H1 (cell line): ENCODE measurements around the gene COL6A2. TPM values are rescaled to one million over a fixed set of nuclear protein-coding genes. Genes with fewer than 3 reads are reported as not detected.

Experiments
- CTCF ChIA-PET: fragments of 300-600 bp; sonication (Branson Sonifier 250); formaldehyde crosslinking; loops from one replicate; lab custom pipeline; 2021; ENCODE audit not compliant: partially characterized antibody; lab: Charles Lee
- POLR2A ChIA-PET: fragments of 300-600 bp; sonication (Branson Sonifier 250); formaldehyde crosslinking; loops from one replicate; lab custom pipeline; 2021; ENCODE audit warnings: inconsistent platforms; ENCODE audit not compliant: partially characterized antibody; lab: Charles Lee
- DNase-seq, 2 experiments: peaks; one replicate each; pipeline versions ENCODE4 v3.0.0 to v3.0.0-alpha.2; 2010 to 2022; ENCODE audit warnings: low spot score in 2 of 2, low read depth in 1 of 2, mixed read lengths in 1 of 2
- FAIRE-seq: peaks from 2 replicates; lab custom pipeline; 2011; peaks lifted over from hg19 to GRCh38; lab: Jason Lieb, UNC
- H2AFZ ChIP-seq: 2 replicates; pipeline ENCODE4 v1.8.1; 2012; ENCODE audit warnings: low read length, inconsistent platforms
- H2AK5ac ChIP-seq: 2 replicates; pipeline ENCODE4 v1.6.1; 2013; ENCODE audit warnings: low read depth, low read length
- H2BK120ac ChIP-seq: replicated peaks from 2 replicates; pipeline ENCODE3; 2013; ENCODE audit warnings: low read depth, low read length, inconsistent platforms
- H2BK12ac ChIP-seq: 2 replicates; pipeline ENCODE4 v1.6.1; 2013; ENCODE audit warnings: low read depth, low read length
- H2BK15ac ChIP-seq: 2 replicates; pipeline ENCODE4 v1.6.1; 2013; ENCODE audit warnings: low read length
- H2BK20ac ChIP-seq: 2 replicates; pipeline ENCODE4 v1.6.1; 2013; ENCODE audit warnings: low read length
- H2BK5ac ChIP-seq: 2 replicates; pipeline ENCODE4 v1.6.1; 2013; ENCODE audit warnings: low read depth, low read length
- H3K14ac ChIP-seq: 2 replicates; pipeline ENCODE4 v1.6.1; 2013; ENCODE audit warnings: inconsistent platforms; ENCODE audit not compliant: insufficient read length
- H3K18ac ChIP-seq: 2 replicates; pipeline ENCODE4 v1.6.1; 2013; ENCODE audit warnings: low read length; ENCODE audit errors: extremely low read depth
- H3K23ac ChIP-seq: 2 replicates; pipeline ENCODE4 v1.6.1; 2013; ENCODE audit warnings: inconsistent platforms; ENCODE audit not compliant: insufficient read length
- H3K23me2 ChIP-seq: 2 replicates; pipeline ENCODE4 v1.6.1; 2013; ENCODE audit warnings: low read depth, low read length
- H3K27ac ChIP-seq: 2 replicates; pipeline ENCODE4 v1.6.1; 2011; ENCODE audit warnings: low read depth, low read length, inconsistent platforms
- H3K27me3 ChIP-seq, 4 experiments: replicated peaks in 1 of 4; 1 replicate in 1 of 4; 2 replicates in 3 of 4; pipeline versions ENCODE4 v1.6.1 to v1.8.1; 2011 to 2013; ENCODE audit warnings: low read length in 3 of 4, mild to moderate bottlenecking in 3 of 4, inconsistent platforms in 2 of 4, mixed read lengths in 2 of 4, moderate library complexity in 1 of 4; ENCODE audit not compliant: control insufficient read depth in 3 of 4, insufficient read depth in 3 of 4; ENCODE audit errors: extremely low read depth in 1 of 4
- H3K36me3 ChIP-seq, 4 experiments: 2 replicates each; pipeline versions ENCODE4 v1.6.1 to v1.8.1; 2011 to 2013; ENCODE audit warnings: mild to moderate bottlenecking in 4 of 4, low read length in 3 of 4, moderate library complexity in 2 of 4, control low read depth in 1 of 4, inconsistent platforms in 1 of 4; ENCODE audit not compliant: insufficient read depth in 4 of 4, control insufficient read depth in 2 of 4
- H3K4ac ChIP-seq: replicated peaks from 2 replicates; pipeline ENCODE3; 2013; ENCODE audit warnings: low read length, low read depth, mixed read lengths, inconsistent platforms; ENCODE audit not compliant: insufficient read length
- H3K4me1 ChIP-seq, 4 experiments: replicated peaks in 1 of 4; 1 replicate in 1 of 4; 2 replicates in 3 of 4; pipeline versions ENCODE4 v1.6.1 to v1.8.1; 2011 to 2013; ENCODE audit warnings: low read length in 3 of 4, inconsistent platforms in 2 of 4, mixed read lengths in 1 of 4; ENCODE audit not compliant: insufficient read depth in 4 of 4, control insufficient read depth in 3 of 4
- H3K4me2 ChIP-seq, 2 experiments: 2 replicates each; pipeline versions ENCODE4 v1.6.1 to v1.8.1; 2011 to 2013; ENCODE audit warnings: low read depth in 2 of 2, low read length in 2 of 2, control low read depth in 1 of 2, inconsistent platforms in 1 of 2, mild to moderate bottlenecking in 1 of 2; ENCODE audit not compliant: insufficient read depth in 1 of 2
- H3K4me3 ChIP-seq, 4 experiments: fragments of 200-600, 300-600 bp in 1 of 4; sonication (generic), shearing (Covaris generic), sonication (Bioruptor Twin) in 1 of 4; 2 replicates each; pipeline versions ENCODE4 v1.5.1 to v1.8.1; 2011 to 2016; ENCODE audit warnings: low read length in 4 of 4, low read depth in 3 of 4, control low read depth in 2 of 4, inconsistent platforms in 2 of 4, mild to moderate bottlenecking in 2 of 4, mixed read lengths in 1 of 4, moderate library complexity in 1 of 4; ENCODE audit not compliant: insufficient read depth in 2 of 4; ENCODE audit errors: extremely low read depth in 1 of 4
- H3K56ac ChIP-seq: replicated peaks from 2 replicates; pipeline ENCODE3; 2013; ENCODE audit warnings: low read depth, mild to moderate bottlenecking, mixed read lengths, low read length, inconsistent platforms; ENCODE audit not compliant: insufficient read length
- H3K79me1 ChIP-seq: 2 replicates; pipeline ENCODE4 v1.6.1; 2013; ENCODE audit warnings: low read depth, low read length, control low read depth
- H3K79me2 ChIP-seq, 2 experiments: 2 replicates each; pipeline versions ENCODE4 v1.6.1 to v1.8.1; 2012 to 2013; ENCODE audit warnings: low read length in 2 of 2, mild to moderate bottlenecking in 2 of 2, inconsistent platforms in 1 of 2; ENCODE audit not compliant: insufficient read depth in 2 of 2, control insufficient read depth in 1 of 2
- H3K9ac ChIP-seq, 4 experiments: replicated peaks in 1 of 4; 1 replicate in 1 of 4; 2 replicates in 3 of 4; pipeline versions ENCODE4 v1.6.1 to v1.8.1; 2011 to 2013; ENCODE audit warnings: low read depth in 3 of 4, low read length in 3 of 4, control low read depth in 2 of 4, mild to moderate bottlenecking in 2 of 4, moderate library complexity in 2 of 4, inconsistent platforms in 1 of 4; ENCODE audit errors: extremely low read depth in 1 of 4
- H3K9me3 ChIP-seq, 2 experiments: 2 replicates each; pipeline versions ENCODE4 v1.6.1 to v1.8.1; 2012 to 2013; ENCODE audit warnings: mild to moderate bottlenecking in 2 of 2, moderate library complexity in 2 of 2, control low read depth in 1 of 2, inconsistent platforms in 1 of 2, low read depth in 1 of 2, low read length in 1 of 2, mixed read lengths in 1 of 2; ENCODE audit not compliant: insufficient read depth in 2 of 2
- H4K20me1 ChIP-seq, 2 experiments: replicated peaks in 1 of 2; 2 replicates each; pipeline versions ENCODE3 to v1.8.1; 2011 to 2013; ENCODE audit warnings: inconsistent platforms in 2 of 2, low read length in 2 of 2, mild to moderate bottlenecking in 1 of 2; ENCODE audit not compliant: insufficient read depth in 2 of 2, control insufficient read depth in 1 of 2
- H4K5ac ChIP-seq: 2 replicates; pipeline ENCODE4 v1.6.1; 2013; ENCODE audit warnings: low read length, low read depth, mixed read lengths, inconsistent platforms; ENCODE audit not compliant: insufficient read length
- H4K8ac ChIP-seq: 2 replicates; pipeline ENCODE4 v1.8.0; 2013; ENCODE audit warnings: mild to moderate bottlenecking, moderate library complexity, low read length, inconsistent platforms; ENCODE audit not compliant: insufficient read depth; ENCODE audit errors: extremely low read depth
- H4K91ac ChIP-seq: replicated peaks from 2 replicates; pipeline ENCODE3; 2013; ENCODE audit warnings: low read length, mixed read lengths, inconsistent platforms; ENCODE audit not compliant: insufficient read length
- CHD2 ChIP-seq: IDR thresholded peaks from 2 replicates; pipeline ENCODE4 v1.6.1; 2012; ENCODE audit warnings: low read length, improper control_type of control experiment
- CTBP2 ChIP-seq: IDR thresholded peaks from 2 replicates; pipeline ENCODE4 v1.7.0; 2011; ENCODE audit warnings: borderline replicate concordance, mild to moderate bottlenecking, moderate library complexity, mixed read lengths, low read length; ENCODE audit not compliant: insufficient read depth, insufficient read length
- KDM5A ChIP-seq: fragments of 200-600 bp; IDR thresholded peaks from 2 replicates; pipeline ENCODE4 v1.7.1; 2012; ENCODE audit warnings: mild to moderate bottlenecking, low read length, inconsistent platforms, mixed read lengths
- POLR2AphosphoS5 ChIP-seq: IDR thresholded peaks from 2 replicates; pipeline ENCODE4 v1.6.1; 2011; ENCODE audit warnings: low read depth, low read length
- RFX5 ChIP-seq: IDR thresholded peaks from 2 replicates; pipeline ENCODE4 v1.6.1; 2011; ENCODE audit warnings: low read depth, low read length, improper control_type of control experiment, borderline replicate concordance
- SP2 ChIP-seq: IDR thresholded peaks from 2 replicates; pipeline ENCODE4 v1.6.1; 2012; ENCODE audit warnings: mild to moderate bottlenecking, low read length, inconsistent platforms
- YY1 ChIP-seq: IDR thresholded peaks from 2 replicates; pipeline ENCODE4 v1.6.1; 2011; ENCODE audit warnings: low read depth, mild to moderate bottlenecking, low read length
- WGBS, 2 experiments: shearing (Covaris generic) in 1 of 2; methylation state at CpG; one replicate each; pipeline versions ENCODE4 v1.1.6 to v1.1.7; 2013 to 2015; ENCODE audit warnings: low lambda C conversion rate in 2 of 2, mixed read lengths in 2 of 2, inconsistent platforms in 1 of 2, low coverage in 1 of 2, missing lambda C conversion rate in 1 of 2; ENCODE audit not compliant: insufficient replicate concordance in 2 of 2, insufficient coverage in 1 of 2, insufficient read length in 1 of 2; ENCODE audit errors: extremely low coverage in 1 of 2, missing lambda C conversion rate in 1 of 2; 5-methylcytosine and 5-hydroxymethylcytosine counted together
- polyA plus RNA-seq, 7 experiments: library from polyadenylated mRNA; depleted of rRNA in 3 of 7; stranded (reverse) in 5 of 7; unstranded in 2 of 7; fragments of >200 nt in 5 of 7; fragments of 200-250 nt in 2 of 7; gene quantifications; 1 replicate in 5 of 7; 2 replicates in 1 of 7; 4 replicates in 1 of 7; pipeline versions ENCODE4 v1.2.1 to v1.2.3, GENCODE V29; 2011 to 2013; ENCODE audit warnings: missing spikeins in 2 of 7, mixed read lengths in 2 of 7
- total RNA-seq: library from RNA; stranded (reverse); fragmentation: NEBNext Ultra II Directional; extraction: Animal tissue kit (Norgen Biotek cat#: 25700); gene quantifications from 2 replicates; pipeline ENCODE4 v1.2.1, GENCODE V29; 2021

COL6A2 gene
- total and polyA plus RNA-seq, 2 of the 8 experiments (the other 6 are each of a cell fraction or from before 2014, with no cell fraction given), result 60.1 to 62.7 TPM

DNA sequence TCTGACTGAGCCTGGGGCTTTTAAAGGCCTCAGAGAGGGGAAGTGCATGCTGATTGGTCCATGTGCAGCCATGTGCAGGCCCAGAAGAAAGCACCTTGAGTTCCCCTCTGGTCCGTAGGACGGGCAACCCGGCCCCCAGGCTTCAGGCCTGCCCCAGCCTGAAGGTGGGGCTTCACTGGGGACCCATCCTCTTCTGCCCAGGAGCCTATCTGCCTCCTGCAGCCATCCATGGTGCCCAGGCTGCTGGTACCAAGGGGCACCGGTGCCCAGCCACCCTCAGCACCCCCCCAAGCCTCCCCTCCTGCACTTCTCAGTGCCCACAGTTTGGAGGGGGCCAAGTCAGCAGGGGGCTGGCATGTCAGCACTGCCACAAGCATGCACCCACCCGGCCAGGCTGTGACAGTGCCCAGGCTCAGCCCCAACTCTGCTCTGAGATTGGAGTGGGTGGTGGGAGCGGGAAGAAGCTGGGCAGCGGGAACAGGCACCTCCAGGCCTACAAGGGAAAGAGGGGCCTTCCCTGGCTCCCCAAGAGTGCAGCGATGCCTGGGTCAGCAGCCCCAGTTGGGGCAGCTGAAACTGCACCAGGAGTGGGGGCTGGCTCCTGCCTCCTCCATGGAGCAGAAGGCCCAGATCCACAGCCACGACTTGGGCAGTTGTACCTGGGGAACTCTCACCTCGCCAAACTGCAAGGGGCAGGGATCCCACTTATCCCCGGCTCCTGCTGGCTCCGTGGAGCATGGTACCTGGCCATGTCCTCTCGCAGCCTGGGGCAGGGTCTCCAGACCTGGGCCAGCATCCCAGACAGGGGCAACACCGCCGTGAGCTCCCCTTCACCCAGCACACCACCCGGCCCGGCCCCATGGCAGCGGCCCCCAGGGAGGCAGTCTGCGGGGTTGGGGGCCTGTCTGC is 11.7 kb downstream of the COL6A2 start:
- Histone ChIP-seq H2BK15ac (no peak overlapping the region), H3K79me2 (no peaks in the 10 kb centered on the region), H4K5ac (no peak overlapping the region), H3K18ac (no peak overlapping the region), H3K79me1 (no peaks in the 10 kb centered on the region), H2BK20ac (no peak overlapping the region), H3K23me2 (no peaks in the 10 kb centered on the region), H4K8ac (no peak overlapping the region; the same call in none of the 2 replicates), H3K4me3 (no peak overlapping the region), H3K4ac (no peak overlapping the region), H2BK5ac (no peak overlapping the region), H2BK12ac (peak overlapping the region; percentile 75; the same call in 1 of the 2 replicates), H3K9me3 (peaks cover 4 to 10% of the 10 kb centered on the region in 2 experiments; a peak in 2 of 4 replicates), H3K23ac (no peak overlapping the region), H2BK120ac (no peak overlapping the region), H4K20me1 (peaks cover 0 to 6% of the 10 kb centered on the region in 2 experiments), H2AFZ (no peak overlapping the region), H3K56ac (no peak overlapping the region), H2AK5ac (no peak overlapping the region), H3K27me3 (no peaks in the 10 kb centered on the region), H3K14ac (no peak overlapping the region), H4K91ac (no peak overlapping the region), H3K4me1 (peaks cover 0 to 2% (median under 1%) of the 10 kb centered on the region in 4 experiments; a peak in 2 of 7 replicates), H3K4me2 (no peak overlapping the region), H3K36me3 (peaks cover 0 to 18% (median under 1%) of the 10 kb centered on the region in 4 experiments; a peak in 5 of 8 replicates), H3K9ac (no peak overlapping the region), H3K27ac (no peak overlapping the region)
- CTCF ChIA-PET, result interaction anchor here (0.9 to 2.6 kb wide), 8 partner anchors 8 to 155 kb away, joined by 3 to 19 read pairs (median 3); no protein-coding TSS in a partner anchor
- no peak for DNase-seq
- no peak for FAIRE-seq
- POLR2A ChIA-PET, result interaction anchor here (1.1 kb wide), 1 partner anchor 23 kb away, joined by 3 read pairs; no protein-coding TSS in a partner anchor
- TF ChIP-seq SP2, result no peak
- TF ChIP-seq RFX5, result no peak
- TF ChIP-seq YY1, result no peak
- TF ChIP-seq KDM5A, result no peak
- TF ChIP-seq CTBP2, result no peak
- TF ChIP-seq POLR2AphosphoS5, result no peak
- TF ChIP-seq CHD2, result no peak
- 90% methylated on average over 19 of the region's 19 CpGs; no CpG with 5 or more reads in 1 of the 2 experiments for WGBS, 2 experiments
